Skeletal muscle satellite cell (primary cell): Measurements from ENCODE around the gene CALCOCO1. TPM values are rescaled to one million over a fixed set of nuclear protein-coding genes. Genes with fewer than 3 reads are reported as not detected.
"Not testable (repeated sequence)": the region's sequence is repeated elsewhere in the genome, so short reads cannot be mapped to it uniquely, and the experiment has no call there.

Experiments
- H3K27me3 ChIP-seq: 2 replicates; pipeline ENCODE4 v1.7.0; 2013; ENCODE audit warnings: low read length; ENCODE audit not compliant: control insufficient read depth, insufficient read depth
- H3K36me3 ChIP-seq: 2 replicates; pipeline ENCODE4 v1.7.0; 2013; ENCODE audit warnings: mild to moderate bottlenecking, control low read depth, low read length; ENCODE audit not compliant: insufficient read depth
- H3K4me1 ChIP-seq: 2 replicates; pipeline ENCODE4 v1.7.0; 2013; ENCODE audit warnings: low read length; ENCODE audit not compliant: control insufficient read depth, insufficient read depth
- H3K4me2 ChIP-seq: 2 replicates; pipeline ENCODE4 v1.7.0; 2013; ENCODE audit warnings: mild to moderate bottlenecking, low read length
- H3K4me3 ChIP-seq: 2 replicates; pipeline ENCODE4 v1.7.0; 2013; ENCODE audit warnings: low read length
- H3K9ac ChIP-seq: 2 replicates; pipeline ENCODE4 v1.7.0; 2013; ENCODE audit warnings: mild to moderate bottlenecking, low read depth, low read length, moderate library complexity
- H3K9me3 ChIP-seq: replicated peaks from 2 replicates; pipeline ENCODE4 v1.7.0; 2013; ENCODE audit warnings: mild to moderate bottlenecking, control low read depth, low read length
- total RNA-seq: library from RNA; depleted of rRNA; stranded (reverse); fragments of >200 nt; gene quantifications from 2 replicates; pipeline ENCODE4 v1.2.3, GENCODE V29; 2012; rRNA removed

Gene CALCOCO1
- 41.8 and 47.8 TPM in 2 replicates for total RNA-seq

- Histone ChIP-seq H3K9me3 (no peaks in the 10 kb centered on the region), H3K36me3 (peaks cover 20% of the 10 kb centered on the region), H3K27me3 (no peaks in the 10 kb centered on the region), H3K4me2 (peak within 1 kb of the TSS; percentile 91), H3K9ac (peak within 1 kb of the TSS; percentile 82), H3K4me3 (peak within 1 kb of the TSS; percentile 77), H3K4me1 (peaks cover 19% of the 10 kb centered on the region)
Observed at GRCh38 chr12:53727310-53728041, at the start of gene CALCOCO1. CALCOCO1 (minus strand) TSS chr12:53727452; CDS start chr12:53725242, 2,210 bp downstream.

GRCh38 chr12:53776872-53777271 lies 49.6 kb upstream of the CALCOCO1 start:
- Histone ChIP-seq H3K4me3 (no peak overlapping the region), H3K36me3 (no peaks in the 10 kb centered on the region), H3K27me3 (no peaks in the 10 kb centered on the region), H3K4me2 (no peak overlapping the region), H3K9me3 (no peaks in the 10 kb centered on the region), H3K4me1 (peaks cover 11% of the 10 kb centered on the region), H3K9ac (no peak overlapping the region)

GRCh38 chr12:53775478-53776145 lies 48.4 kb upstream of the CALCOCO1 start:
- H3K36me3 ChIP-seq = no peaks in the 10 kb centered on the region
- peaks cover 23% of the 10 kb centered on the region for H3K4me1 ChIP-seq
- no peak overlapping the region for H3K4me3 ChIP-seq
- no peak overlapping the region for H3K9ac ChIP-seq
- H3K27me3 ChIP-seq = no peaks in the 10 kb centered on the region
- H3K4me2 ChIP-seq = peak overlapping the region; percentile 8
- no peaks in the 10 kb centered on the region for H3K9me3 ChIP-seq

- peak overlapping the region; percentile 69 for H3K4me2 ChIP-seq
- no peaks in the 10 kb centered on the region for H3K27me3 ChIP-seq
- H3K36me3 ChIP-seq = no peaks in the 10 kb centered on the region
- H3K4me1 ChIP-seq = peaks cover 38% of the 10 kb centered on the region
- peak overlapping the region; percentile 70 for H3K9ac ChIP-seq
- H3K4me3 ChIP-seq = peak overlapping the region; percentile 32
- H3K9me3 ChIP-seq = no peaks in the 10 kb centered on the region
Observed at GRCh38 chr12:53770281-53770680, 43.0 kb upstream of the CALCOCO1 start.

- Histone ChIP-seq H3K4me1 (peaks cover 38% of the 10 kb centered on the region), H3K27me3 (no peaks in the 10 kb centered on the region), H3K9me3 (no peaks in the 10 kb centered on the region), H3K36me3 (no peaks in the 10 kb centered on the region), H3K4me3 (peak overlapping the region; percentile 30), H3K9ac (peak overlapping the region; percentile 68), H3K4me2 (peak overlapping the region; percentile 66)
Observed at GRCh38 chr12:53768976-53769375, 41.7 kb upstream of the CALCOCO1 start.

GRCh38 chr12:53766881-53767280 lies 39.6 kb upstream of the CALCOCO1 start:
- Histone ChIP-seq H3K36me3 (no peaks in the 10 kb centered on the region), H3K4me3 (no peak overlapping the region), H3K27me3 (no peaks in the 10 kb centered on the region), H3K4me1 (peaks cover 35% of the 10 kb centered on the region), H3K4me2 (no peak overlapping the region), H3K9ac (no peak overlapping the region), H3K9me3 (no peaks in the 10 kb centered on the region)

- H3K9me3 ChIP-seq = no peaks in the 10 kb centered on the region
- H3K27me3 ChIP-seq = no peaks in the 10 kb centered on the region
- H3K9ac ChIP-seq = no peak overlapping the region
- H3K36me3 ChIP-seq = no peaks in the 10 kb centered on the region
- H3K4me1 ChIP-seq = peaks cover 25% of the 10 kb centered on the region
- no peak overlapping the region for H3K4me2 ChIP-seq
- H3K4me3 ChIP-seq = no peak overlapping the region
Observed at GRCh38 chr12:53765891-53766290, 38.6 kb upstream of the CALCOCO1 start.

- Histone ChIP-seq H3K4me2 (no peak overlapping the region), H3K9ac (no peak overlapping the region), H3K36me3 (no peaks in the 10 kb centered on the region), H3K27me3 (peaks cover 6% of the 10 kb centered on the region), H3K9me3 (no peaks in the 10 kb centered on the region), H3K4me1 (peaks cover 16% of the 10 kb centered on the region), H3K4me3 (no peak overlapping the region)
Observed at GRCh38 chr12:53764615-53765014, 37.4 kb upstream of the CALCOCO1 start.

GRCh38 chr12:53762793-53763192 lies 35.5 kb upstream of the CALCOCO1 start:
- not testable (repeated sequence) for H3K9me3 ChIP-seq, H3K4me1 ChIP-seq, H3K4me3 ChIP-seq, H3K4me2 ChIP-seq, H3K9ac ChIP-seq, H3K36me3 ChIP-seq
- H3K27me3 ChIP-seq = peaks cover 24% of the 10 kb centered on the region

- H3K36me3 ChIP-seq = no peaks in the 10 kb centered on the region
- H3K4me3 ChIP-seq = no peak overlapping the region
- H3K4me2 ChIP-seq = no peak overlapping the region
- H3K4me1 ChIP-seq = no peaks in the 10 kb centered on the region
- no peaks in the 10 kb centered on the region for H3K9me3 ChIP-seq
- peaks cover 30% of the 10 kb centered on the region for H3K27me3 ChIP-seq
- H3K9ac ChIP-seq = no peak overlapping the region
Observed at GRCh38 chr12:53761306-53761705, 34.1 kb upstream of the CALCOCO1 start.

GRCh38 chr12:53759261-53759660 lies 32.0 kb upstream of the CALCOCO1 start:
- Histone ChIP-seq H3K4me2 (no peak overlapping the region), H3K4me3 (no peak overlapping the region), H3K4me1 (peaks cover 4% of the 10 kb centered on the region), H3K9ac (no peak overlapping the region), H3K36me3 (no peaks in the 10 kb centered on the region), H3K9me3 (no peaks in the 10 kb centered on the region), H3K27me3 (peaks cover 40% of the 10 kb centered on the region)

GRCh38 chr12:53758730-53759103 lies 31.5 kb upstream of the CALCOCO1 start:
- Histone ChIP-seq H3K27me3 (peaks cover 45% of the 10 kb centered on the region), H3K4me1 (peaks cover 4% of the 10 kb centered on the region), H3K36me3 (no peaks in the 10 kb centered on the region), H3K4me2 (no peak overlapping the region), H3K4me3 (no peak overlapping the region), H3K9me3 (no peaks in the 10 kb centered on the region), H3K9ac (no peak overlapping the region)
